Karpas-422 (cell line): ENCODE results near the gene LRRC8A. TPM values are rescaled to one million over a fixed set of nuclear protein-coding genes. Genes with fewer than 3 reads are reported as not detected.
"Not testable (repeated sequence)": the region's sequence is repeated elsewhere in the genome, so short reads cannot be mapped to it uniquely, and the experiment has no call there.

ENCODE experiments used
- DNase-seq: peaks from one replicate; pipeline ENCODE4 v3.0.0-alpha.2; 2015
- H2AFZ ChIP-seq: fragments of 200-600 bp; sonication (generic); 2 replicates; pipeline ENCODE4 v1.6.1; 2014; ENCODE audit warnings: antibody characterized with exemption, low read length, mixed read lengths
- H3K27ac ChIP-seq: fragments of 200-600 bp; sonication (generic); 2 replicates; pipeline ENCODE4 v1.5.1; 2014; ENCODE audit warnings: mild to moderate bottlenecking, low read length, moderate library complexity
- H3K27me3 ChIP-seq: fragments of 200-600 bp; sonication (generic); 2 replicates; pipeline ENCODE4 v1.6.1; 2014; ENCODE audit warnings: low read length, mixed read lengths
- H3K36me3 ChIP-seq: fragments of 200-600 bp; sonication (generic); 2 replicates; pipeline ENCODE4 v1.6.1; 2014; ENCODE audit warnings: low read length, mixed read lengths; ENCODE audit not compliant: insufficient read depth
- H3K4me1 ChIP-seq: fragments of 200-600 bp; sonication (generic); 2 replicates; pipeline ENCODE4 v1.6.1; 2014; ENCODE audit warnings: mild to moderate bottlenecking, low read length, mixed read lengths
- H3K4me2 ChIP-seq: fragments of 200-600 bp; sonication (generic); 2 replicates; pipeline ENCODE4 v1.6.1; 2014; ENCODE audit warnings: low read length, low read depth, mild to moderate bottlenecking; ENCODE audit not compliant: poor library complexity, severe bottlenecking
- H3K4me3 ChIP-seq: fragments of 200-600 bp; sonication (generic); 2 replicates; pipeline ENCODE4 v1.5.1; 2014; ENCODE audit warnings: mild to moderate bottlenecking, antibody characterized with exemption, low read length, mixed read lengths
- H3K79me2 ChIP-seq: fragments of 200-600 bp; sonication (generic); 2 replicates; pipeline ENCODE4 v1.6.1; 2014; ENCODE audit warnings: mild to moderate bottlenecking, low read length, mixed read lengths
- H3K9ac ChIP-seq: fragments of 200-600 bp; sonication (generic); 2 replicates; pipeline ENCODE4 v1.6.0; 2014; ENCODE audit warnings: low read length
- H3K9me2 ChIP-seq: fragments of 200-600 bp; sonication (generic), shearing (Covaris generic); replicated peaks from 2 replicates; pipeline ENCODE4 v1.6.0; 2014; ENCODE audit warnings: mild to moderate bottlenecking, low read length, moderate library complexity; ENCODE audit not compliant: insufficient read depth
- H3K9me3 ChIP-seq: fragments of 300-700, 200-600 bp; sonication (generic); 2 replicates; pipeline ENCODE4 v1.6.1; 2014; ENCODE audit warnings: low read length, mixed read lengths
- H4K20me1 ChIP-seq: fragments of 200-600 bp; sonication (generic); 2 replicates; pipeline ENCODE4 v1.6.1; 2014; ENCODE audit warnings: mild to moderate bottlenecking, antibody characterized with exemption, low read length, low read depth; ENCODE audit not compliant: insufficient read depth
- total RNA-seq: library from RNA; depleted of rRNA; stranded (reverse); fragments of >200 nt; shearing (Covaris generic); gene quantifications from 2 replicates; pipeline ENCODE4 v1.2.3, GENCODE V29; 2014; ENCODE audit warnings: low replicate concordance; rRNA removed

The LRRC8A gene
- total RNA-seq, 1 experiment from 2014 or later = 6.3 TPM

DNA sequence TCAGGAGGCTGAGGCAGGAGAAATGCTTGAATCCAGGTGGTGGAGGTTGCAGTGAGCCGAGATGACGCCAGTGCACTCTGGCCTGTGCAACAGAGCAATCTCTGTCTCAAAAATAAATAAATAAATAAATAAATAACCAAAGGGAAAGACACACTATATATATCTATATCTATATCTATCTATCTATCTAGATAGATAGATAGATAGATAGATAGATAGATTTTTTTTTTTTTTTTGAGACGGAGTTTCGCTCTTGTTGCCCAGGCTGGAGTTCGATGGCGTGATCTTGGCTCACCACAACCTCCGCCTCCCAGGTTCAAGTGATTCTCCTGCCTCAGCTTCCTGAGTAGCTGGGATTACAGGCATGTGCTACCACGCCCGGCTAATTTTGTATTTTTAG, 79.5 kb downstream of the LRRC8A start:
- H4K20me1 ChIP-seq, DNase-seq, H3K4me2 ChIP-seq, H3K4me1 ChIP-seq, H3K27ac ChIP-seq, H3K27me3 ChIP-seq, H3K79me2 ChIP-seq, H3K9me2 ChIP-seq, H2AFZ ChIP-seq, H3K4me3 ChIP-seq, H3K9ac ChIP-seq, H3K9me3 ChIP-seq: not testable (repeated sequence)
- peaks cover 39% of the 10 kb centered on the region for H3K36me3 ChIP-seq

Other genes starting within 250 kb of the LRRC8A start
- gene DYNC2I2, start 225.3 kb upstream of the LRRC8A start, total RNA-seq = 38.9 and 73.2 TPM in 2 replicates
- gene SET, start 192.9 kb upstream of the LRRC8A start, total RNA-seq = 378 and 638 TPM in 2 replicates
- gene PKN3, start 179.6 kb upstream of the LRRC8A start, total RNA-seq = 0.04 TPM in 1 of 2 replicates, not detected in the other
- 29.3 and 47.6 TPM in 2 replicates for gene ZDHHC12, start 158.0 kb upstream of the LRRC8A start, total RNA-seq
- gene ZER1, start 110.2 kb upstream of the LRRC8A start, total RNA-seq = 25.4 and 25.6 TPM in 2 replicates
- 6.7 and 9.5 TPM in 2 replicates for gene TBC1D13, start 94.9 kb upstream of the LRRC8A start, total RNA-seq
- gene ENDOG, start 63.6 kb upstream of the LRRC8A start, total RNA-seq = 17.6 and 60.4 TPM in 2 replicates
- gene SPOUT1, start 52.3 kb upstream of the LRRC8A start, total RNA-seq = 28.6 and 42.5 TPM in 2 replicates
- 26.8 and 31.3 TPM in 2 replicates for gene KYAT1, start 183 bp upstream of the LRRC8A start, total RNA-seq
- not detected in 2 replicates for gene PHYHD1, start 38.8 kb downstream of the LRRC8A start, total RNA-seq
- gene DOLK, start 65.5 kb downstream of the LRRC8A start, total RNA-seq = 6.1 and 10.7 TPM in 2 replicates
- gene NUP188, start 65.6 kb downstream of the LRRC8A start, total RNA-seq = 32.1 and 49.0 TPM in 2 replicates
- 42.1 and 76.3 TPM in 2 replicates for gene SH3GLB2, start 146.2 kb downstream of the LRRC8A start, total RNA-seq
- gene MIGA2, start 154.5 kb downstream of the LRRC8A start, total RNA-seq = 10.2 and 26.4 TPM in 2 replicates
- gene DOLPP1, start 199.0 kb downstream of the LRRC8A start, total RNA-seq = 6.7 and 9.1 TPM in 2 replicates
- not detected in 2 replicates for gene CRAT, start 228.7 kb downstream of the LRRC8A start, total RNA-seq
- 62.7 and 98.6 TPM in 2 replicates for gene PTPA, start 229.3 kb downstream of the LRRC8A start, total RNA-seq